Measurements from ENCODE around the gene ID4.

The ID4 gene

DNA sequence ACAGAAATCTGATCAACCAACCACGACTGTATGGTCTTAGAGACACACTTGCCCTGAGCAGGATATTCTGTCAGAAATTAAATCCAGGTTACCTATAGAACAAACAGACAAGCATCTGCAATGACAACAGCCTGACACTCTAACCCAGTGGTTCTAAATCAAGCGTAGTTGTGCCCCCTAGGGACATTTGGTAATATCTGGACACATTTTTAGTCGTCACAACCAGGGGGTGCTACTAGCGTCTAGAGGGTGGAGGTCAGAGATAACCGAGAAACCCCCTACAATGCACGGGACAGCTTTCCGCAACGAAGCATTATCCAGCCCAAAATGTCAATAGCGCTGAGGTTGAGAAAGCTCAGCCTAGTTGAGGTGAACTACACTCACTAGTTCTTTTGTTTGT lies 32.3 kb downstream of the ID4 start:
- Histone ChIP-seq H3K27me3 (no peaks in the 10 kb centered on the region), H3K4me2 (peak overlapping the region in 3 of 11 experiments; percentile 24 to 68 (median 62); a peak in 4 of 22 replicates), H4K20me1 (no peaks in the 10 kb centered on the region)

DNA sequence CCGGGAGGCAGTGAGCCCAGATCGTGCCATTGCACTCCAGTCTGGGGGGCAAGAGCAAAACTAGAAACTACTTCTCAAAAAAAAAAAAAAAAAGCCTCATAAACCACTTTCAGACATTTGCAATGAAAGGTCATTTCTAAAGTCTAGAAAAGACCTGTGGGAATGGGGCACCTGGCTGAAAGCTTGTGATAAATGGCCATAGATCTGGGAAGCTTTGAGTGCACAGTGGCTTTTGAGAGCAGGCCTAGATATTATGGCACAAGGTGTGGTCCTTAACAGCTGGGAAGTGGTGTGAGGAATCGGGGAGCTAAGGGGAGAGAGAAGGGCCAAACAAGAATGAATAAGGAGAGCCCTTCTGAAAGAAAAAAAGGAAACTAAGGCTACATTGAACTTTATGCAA lies 33.2 kb downstream of the ID4 start:
- no peaks in the 10 kb centered on the region for H4K20me1 ChIP-seq
- no peak for TF ChIP-seq Cebpa-rat (IDR thresholded peaks at IDR 0.05)

More for the DNA sequence above, 32.3 kb downstream of the ID4 start:
- no peak overlapping the region for H3K4me3 ChIP-seq
- H3K4me1 ChIP-seq: peaks cover 0 to 48% (median 28%) of the 10 kb centered on the region in 10 experiments; a peak in 16 of 20 replicates
- no peak for TF ChIP-seq Cebpa-rat (IDR thresholded peaks at IDR 0.05)
- H3K36me3 ChIP-seq: no peaks in the 10 kb centered on the region
- H3K9ac ChIP-seq: no peak overlapping the region
- H3K9me3 ChIP-seq (replicated peaks in 1 of 11): no peaks in the 10 kb centered on the region
- H3K27ac ChIP-seq: no peak overlapping the region

DNA sequence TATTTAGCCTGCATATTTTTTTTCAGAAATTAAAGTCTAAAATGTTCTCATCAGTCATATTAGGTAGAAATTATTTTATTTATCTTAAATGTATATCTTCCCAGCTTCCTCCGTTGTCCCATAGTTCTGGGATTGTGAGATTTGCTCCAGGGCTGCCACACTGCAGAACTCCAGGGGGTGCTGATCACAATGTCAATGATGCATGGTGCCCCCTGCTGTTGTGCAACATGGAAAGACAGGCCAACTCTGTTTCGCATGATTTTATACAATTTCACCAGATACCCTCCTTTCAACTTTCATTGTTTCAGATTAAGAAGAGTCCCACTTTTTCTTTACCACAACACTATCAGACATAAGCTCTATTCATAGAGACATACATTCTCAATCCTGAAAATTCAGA lies 35.9 kb downstream of the ID4 start:
- no peak overlapping the region for H3K4me2 ChIP-seq
- no peak overlapping the region for H3K9ac ChIP-seq
- H3K27ac ChIP-seq: no peak overlapping the region
- H3K27me3 ChIP-seq: no peaks in the 10 kb centered on the region
- no peak for TF ChIP-seq Cebpa-rat (IDR thresholded peaks at IDR 0.05)
- H4K20me1 ChIP-seq: no peaks in the 10 kb centered on the region
- no peaks in the 10 kb centered on the region for H3K36me3 ChIP-seq
- H3K4me1 ChIP-seq: peaks cover 0 to 18% (median 3%) of the 10 kb centered on the region in 10 experiments; a peak in 10 of 20 replicates
- no peaks in the 10 kb centered on the region for H3K9me3 ChIP-seq (replicated peaks in 1 of 11)
- H3K4me3 ChIP-seq: no peak overlapping the region

More for the DNA sequence above, 33.2 kb downstream of the ID4 start:
- no peaks in the 10 kb centered on the region for H3K9me3 ChIP-seq (replicated peaks in 1 of 11)
- H3K9ac ChIP-seq: no peak overlapping the region
- H3K27me3 ChIP-seq: no peaks in the 10 kb centered on the region
- no peak overlapping the region for H3K4me2 ChIP-seq
- no peak overlapping the region for H3K4me3 ChIP-seq
- H3K27ac ChIP-seq: no peak overlapping the region
- H3K36me3 ChIP-seq: no peaks in the 10 kb centered on the region
- peaks cover 0 to 45% (median 27%) of the 10 kb centered on the region in 10 experiments; a peak in 16 of 20 replicates for H3K4me1 ChIP-seq

DNA sequence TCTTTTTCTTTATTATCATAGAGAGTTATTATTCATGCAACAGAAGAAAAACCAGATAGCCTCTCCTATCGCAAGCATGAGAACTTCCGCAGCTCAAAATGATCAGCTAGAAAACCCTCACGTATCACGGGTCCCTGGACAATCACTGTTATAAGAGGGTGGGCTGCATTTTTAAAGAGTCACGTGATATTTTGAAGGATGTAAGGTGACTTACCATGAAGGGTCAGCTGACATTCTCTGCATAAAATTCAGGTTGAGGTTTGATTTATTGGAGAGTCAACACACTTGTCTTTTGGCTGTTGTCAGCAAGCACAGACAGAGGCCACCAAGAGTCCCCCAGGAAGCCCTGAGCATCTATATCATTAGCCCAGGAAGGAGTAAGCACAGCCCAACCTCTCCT lies 39.5 kb downstream of the ID4 start:
- no peak for TF ChIP-seq Cebpa-rat (IDR thresholded peaks at IDR 0.05)
- Histone ChIP-seq H3K4me1 (no peaks in the 10 kb centered on the region), H3K9ac (no peak overlapping the region), H3K9me3 (replicated peaks in 1 of 11) (no peaks in the 10 kb centered on the region), H3K36me3 (no peaks in the 10 kb centered on the region), H3K27me3 (no peaks in the 10 kb centered on the region), H3K27ac (no peak overlapping the region), H4K20me1 (no peaks in the 10 kb centered on the region), H3K4me3 (no peak overlapping the region), H3K4me2 (no peak overlapping the region)

DNA sequence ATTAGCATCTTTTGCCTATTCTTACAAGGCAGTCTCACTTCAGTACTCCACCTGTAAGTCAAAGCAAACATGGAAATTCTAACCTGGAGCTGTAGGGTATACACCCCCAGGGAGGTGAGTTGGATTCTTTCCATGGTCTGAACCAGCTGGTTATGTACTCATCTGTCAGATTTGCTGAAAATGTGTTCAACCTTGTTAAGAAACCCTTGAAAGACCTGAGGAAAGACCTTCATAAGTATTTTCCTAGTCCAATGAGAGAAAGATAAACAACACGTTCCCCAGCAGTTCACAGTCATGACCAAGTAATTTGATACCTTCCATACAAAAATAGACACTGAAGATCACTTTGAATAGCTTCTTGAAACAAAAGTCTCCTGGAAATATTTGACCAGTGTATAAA lies 42.5 kb downstream of the ID4 start:
- no peak for TF ChIP-seq Cebpa-rat (IDR thresholded peaks at IDR 0.05)
- Histone ChIP-seq H3K27me3 (no peaks in the 10 kb centered on the region), H3K9ac (no peak overlapping the region), H3K36me3 (no peaks in the 10 kb centered on the region), H3K4me3 (no peak overlapping the region), H3K9me3 (replicated peaks in 1 of 11) (no peaks in the 10 kb centered on the region), H3K4me2 (no peak overlapping the region), H3K27ac (no peak overlapping the region), H4K20me1 (no peaks in the 10 kb centered on the region), H3K4me1 (no peaks in the 10 kb centered on the region)

DNA sequence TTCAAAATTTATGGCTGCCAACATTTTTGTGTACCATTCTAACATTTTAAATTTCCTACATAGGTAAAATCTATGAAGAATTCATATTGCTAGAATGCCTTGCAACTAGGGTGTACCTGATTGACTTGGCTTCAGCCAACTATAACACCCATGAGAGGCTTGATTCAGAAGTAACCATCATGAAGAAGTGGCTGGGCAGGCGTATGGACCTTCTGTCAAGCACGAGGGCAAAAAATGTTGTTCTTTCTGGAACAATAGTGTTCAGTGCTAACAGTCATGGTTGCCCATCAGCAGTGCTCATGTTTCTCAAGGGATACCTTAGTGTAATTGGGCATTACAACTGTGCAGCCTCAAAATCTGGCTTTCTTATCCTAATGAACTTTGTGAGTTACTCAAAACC lies 42.9 kb downstream of the ID4 start:
- no peaks in the 10 kb centered on the region for H3K36me3 ChIP-seq
- no peak overlapping the region for H3K27ac ChIP-seq
- H3K9ac ChIP-seq: no peak overlapping the region
- no peaks in the 10 kb centered on the region for H4K20me1 ChIP-seq
- H3K27me3 ChIP-seq: no peaks in the 10 kb centered on the region
- H3K4me3 ChIP-seq: no peak overlapping the region
- TF ChIP-seq Cebpa-rat (IDR thresholded peaks at IDR 0.05): no peak
- H3K4me1 ChIP-seq: no peaks in the 10 kb centered on the region
- H3K4me2 ChIP-seq: no peak overlapping the region
- no peaks in the 10 kb centered on the region for H3K9me3 ChIP-seq (replicated peaks in 1 of 11)

DNA sequence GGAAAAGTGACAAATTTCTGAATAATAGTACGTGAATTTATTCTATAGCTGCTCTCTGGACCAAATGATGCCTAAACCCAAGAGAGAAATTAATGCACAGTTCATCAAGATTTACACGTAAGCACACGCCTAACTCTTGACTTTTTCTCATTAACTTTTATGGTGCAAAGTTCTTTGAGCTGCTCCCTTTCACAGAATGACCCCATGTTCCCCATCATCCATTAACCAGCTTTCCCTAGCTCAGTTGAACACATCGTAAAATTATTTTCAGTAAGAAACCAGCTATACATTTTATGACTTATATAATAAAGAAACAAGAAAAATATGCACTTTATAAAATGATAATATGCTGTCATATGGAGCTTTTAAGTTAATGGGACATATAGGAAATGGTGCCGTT lies 54.3 kb downstream of the ID4 start:
- no peak overlapping the region for H3K4me3 ChIP-seq
- no peak overlapping the region for H3K27ac ChIP-seq
- H3K9ac ChIP-seq: no peak overlapping the region
- no peaks in the 10 kb centered on the region for H3K36me3 ChIP-seq
- no peak for TF ChIP-seq Cebpa-rat (IDR thresholded peaks at IDR 0.05)
- no peak overlapping the region for H3K4me2 ChIP-seq
- peaks cover 0 to 29% (median 8%) of the 10 kb centered on the region in 11 experiments; a peak in 10 of 22 replicates for H3K9me3 ChIP-seq (replicated peaks in 1 of 11)
- H3K27me3 ChIP-seq: no peaks in the 10 kb centered on the region
- peaks cover 0 to 19% (median 10%) of the 10 kb centered on the region in 10 experiments; a peak in 14 of 20 replicates for H3K4me1 ChIP-seq
- H4K20me1 ChIP-seq: no peaks in the 10 kb centered on the region
